Heart left ventricle (tissue), 16 donors: ENCODE data around the gene FSTL4. TPM values are rescaled to one million over a fixed set of nuclear protein-coding genes. Genes with fewer than 3 reads are reported as not detected.

Experiments
- ATAC-seq, 4 donors: fragments of 200-7000 bp; cut with Tn5 transposase; one replicate each; pipeline ENCODE4 v1.9.1; 2020 to 2022; ENCODE audit warnings: moderate library complexity in 4 of 4, mild to moderate bottlenecking in 3 of 4, moderate number of reproducible peaks in 1 of 4
- DNase-seq, 5 donors: peaks; one replicate each; pipeline ENCODE4 v3.0.0-alpha.2; 2020
- H3K27ac ChIP-seq, 12 donors: fragments of 200-600 bp; sonication (generic) in 4 of 12; one replicate each; pipeline versions ENCODE4 v1.5.0 to v1.8.0; 2016 to 2022; ENCODE audit warnings: mild to moderate bottlenecking in 2 of 12
- H3K27me3 ChIP-seq, 9 donors: fragments of 200-600 bp; sonication (generic) in 2 of 9; one replicate each; pipeline versions ENCODE4 v1.5.1 to v1.8.0; 2016 to 2022; ENCODE audit warnings: mild to moderate bottlenecking in 3 of 9
- H3K36me3 ChIP-seq, 9 donors: fragments of 200-600 bp; sonication (generic) in 2 of 9; one replicate each; pipeline versions ENCODE4 v1.5.0 to v1.8.0; 2018 to 2022; ENCODE audit warnings: mild to moderate bottlenecking in 2 of 9
- H3K4me1 ChIP-seq, 12 donors: fragments of 200-600 bp; sonication (generic) in 4 of 12; one replicate each; pipeline versions ENCODE4 v1.5.0 to v1.8.0; 2016 to 2022; ENCODE audit warnings: mild to moderate bottlenecking in 3 of 12
- H3K4me3 ChIP-seq, 12 donors: fragments of 200-600 bp; sonication (generic) in 4 of 12; one replicate each; pipeline versions ENCODE4 v1.5.0 to v1.8.0; 2017 to 2022; ENCODE audit warnings: mild to moderate bottlenecking in 9 of 12, moderate library complexity in 4 of 12
- H3K9me3 ChIP-seq, 12 donors: fragments of 200-600 bp; sonication (generic) in 4 of 12; one replicate each; pipeline versions ENCODE4 v1.5.0 to v1.8.0; 2016 to 2022; ENCODE audit warnings: mild to moderate bottlenecking in 1 of 12
- CTCF ChIP-seq, 12 donors: fragments of 200-600 bp; sonication (generic) in 4 of 12; IDR thresholded peaks; one replicate each; pipeline versions ENCODE4 v1.5.0 to v1.8.0; 2018 to 2022; ENCODE audit warnings: antibody characterized with exemption in 12 of 12, mild to moderate bottlenecking in 5 of 12
- POLR2A ChIP-seq, 2 donors: fragments of 450-650 bp; IDR thresholded peaks; one replicate each; pipeline ENCODE4 v1.6.1; 2017; ENCODE audit warnings: antibody characterized with exemption in 2 of 2, mild to moderate bottlenecking in 2 of 2, moderate library complexity in 2 of 2
- WGBS, 4 donors: extraction: QIAGEN DNeasy Blood & Tissue Kit in 2 of 4; methylation state at CpG; one replicate each; pipeline versions ENCODE4 v1.1.5 to v1.1.7; 2013 to 2018; 5-methylcytosine and 5-hydroxymethylcytosine counted together
- intact Hi-C, 10 donors: fragments of 100-400 bp; cut with DNase I; formaldehyde crosslinking; loops; one replicate each; pipeline versions ENCODE4 v1.11.1 to v1.14.2; 2022
- polyA plus RNA-seq, 2 donors: library from polyadenylated mRNA; stranded (reverse); fragments of 200-250 nt; gene quantifications; one replicate each; pipeline ENCODE4 v1.2.3, GENCODE V29; 2013
- total RNA-seq, 9 donors: library from RNA; depleted of rRNA in 2 of 9; stranded (reverse); fragments of >200 nt in 2 of 9; fragmentation: NEBNext Ultra II Directional in 3 of 9; extraction: Animal tissue kit (Norgen Biotek cat#: 25700) in 3 of 9; gene quantifications; one replicate each; pipeline versions ENCODE4 v1.1.0 to v1.2.4, GENCODE V29; 2016 to 2023
- donor health status: ischemic (EF 13 %, LVEDD 7.1; RV severe dilation, severe dysfunction).
- donor health status: healthy with polysubstance abuse.
- donor health status: DM: no; HTN: yes; CAD: no.
- donor health status: DM: no; HTN: no; CAD: no.
- donor health status: ischemic (EF 25% LVEDD 6.9; RV normal size, moderate dysfunction).
- donor health status: ischemic (EF 25% LVEDD 5.7; RV mildly dilated, moderate dysfunction).
- donor health status: healthy.
- donor health status: DM: yes; HTN: yes; CAD: no.
- donor health status: ischemic (EF 35%, LVEDD 5.7; RV mildly dilated, moderate dysfunction).
- donor health status: nonischemic (EF 11% LVEDD 7.7; RV severe dilation, severe dysfunction).
- donor health status: DM: yes; HTN: yes; CAD: no.
- donor health status: PGD.
- donor health status: ischemic (EF 29% LVEDD 5.4; RV normal size, mild dysfunction).
- donor health status: nonischemic (EF 23%, LVEDD 6.1; RV moderate dilation, normal function).

Gene FSTL4
- total and polyA plus RNA-seq, 11 donors = 0.01 to 0.39 (median 0.17) TPM; not detected in 6

- intact Hi-C loops = no loop called here
These were observed 254.6 kb downstream of the FSTL4 start for GRCh38 chr5:133357758-133358157.

GRCh38 chr5:133356984-133357421 lies 255.3 kb downstream of the FSTL4 start:
- H3K27me3 ChIP-seq = peaks cover 0 to 13% (median 0%) of the 10 kb centered on the region in 9 donors
- H3K4me3 ChIP-seq = no peak overlapping the region
- intact Hi-C loops = no loop called here
- H3K4me1 ChIP-seq = no peaks in the 10 kb centered on the region
- H3K36me3 ChIP-seq = no peaks in the 10 kb centered on the region
- 61 to 69% (median 65%) methylated on average over 4 of the region's 4 CpGs for WGBS, 4 donors
- TF ChIP-seq CTCF (IDR thresholded peaks at IDR 0.05) (no peak), POLR2A (IDR thresholded peaks at IDR 0.05) (no peak)
- no peak for DNase-seq
- no peaks in the 10 kb centered on the region for H3K9me3 ChIP-seq
- H3K27ac ChIP-seq = no peak overlapping the region
- ATAC-seq = no peak

More at GRCh38 chr5:133357758-133358157, 254.6 kb downstream of the FSTL4 start:
- Histone ChIP-seq H3K4me1 (peaks cover 0 to 4% (median 0%) of the 10 kb centered on the region in 12 donors), H3K9me3 (no peaks in the 10 kb centered on the region), H3K27ac (no peak overlapping the region), H3K4me3 (no peak overlapping the region), H3K27me3 (peaks cover 0 to 13% (median 0%) of the 10 kb centered on the region in 9 donors), H3K36me3 (no peaks in the 10 kb centered on the region)
- no peak for TF ChIP-seq CTCF (IDR thresholded peaks at IDR 0.05)
- TF ChIP-seq POLR2A (IDR thresholded peaks at IDR 0.05) = no peak
- ATAC-seq (no peak), DNase-seq (no peak)
- WGBS, 4 donors = 92 to 100% (median 95%) methylated on average over 2 to 4 of the region's 4 CpGs

GRCh38 chr5:133356396-133356983 lies 255.9 kb downstream of the FSTL4 start:
- no peak overlapping the region for H3K27ac ChIP-seq
- H3K9me3 ChIP-seq = no peaks in the 10 kb centered on the region
- peaks cover 0 to 13% (median 0%) of the 10 kb centered on the region in 9 donors for H3K27me3 ChIP-seq
- TF ChIP-seq CTCF (IDR thresholded peaks at IDR 0.05) (no peak), POLR2A (IDR thresholded peaks at IDR 0.05) (no peak)
- no peaks in the 10 kb centered on the region for H3K36me3 ChIP-seq
- intact Hi-C loops = no loop called here
- 72 to 92% (median 77%) methylated on average over 3 to 5 of the region's 5 CpGs for WGBS, 4 donors
- no peak for ATAC-seq
- H3K4me3 ChIP-seq = no peak overlapping the region
- no peaks in the 10 kb centered on the region for H3K4me1 ChIP-seq
- DNase-seq = no peak

GRCh38 chr5:133354323-133355185 lies 257.8 kb downstream of the FSTL4 start:
- no peak for TF ChIP-seq POLR2A (IDR thresholded peaks at IDR 0.05)
- TF ChIP-seq CTCF (IDR thresholded peaks at IDR 0.05) = no peak
- Histone ChIP-seq H3K27me3 (peaks cover 0 to 10% (median 0%) of the 10 kb centered on the region in 9 donors), H3K27ac (no peak overlapping the region), H3K4me3 (no peak overlapping the region), H3K36me3 (no peaks in the 10 kb centered on the region), H3K9me3 (no peaks in the 10 kb centered on the region), H3K4me1 (no peaks in the 10 kb centered on the region)
- WGBS, 4 donors = 72 to 83% (median 76%) methylated on average over 9 of the region's 9 CpGs
- ATAC-seq (no peak), DNase-seq (no peak)
- intact Hi-C loops = no loop called here
